HG03159 (cell line): ENCODE measurements around the gene ATRN.

Experiments
- ATAC-seq: cut with Tn5 transposase; IDR thresholded peaks from one replicate; pipeline ENCODE4 v1.9.1; 2021; ENCODE audit warnings: mild to moderate bottlenecking, moderate library complexity; ENCODE audit not compliant: unreplicated experiment

Gene ATRN

GRCh38 chr20:3653921-3654320, 183.1 kb downstream of the ATRN start:
- no peak for ATAC-seq

DNA sequence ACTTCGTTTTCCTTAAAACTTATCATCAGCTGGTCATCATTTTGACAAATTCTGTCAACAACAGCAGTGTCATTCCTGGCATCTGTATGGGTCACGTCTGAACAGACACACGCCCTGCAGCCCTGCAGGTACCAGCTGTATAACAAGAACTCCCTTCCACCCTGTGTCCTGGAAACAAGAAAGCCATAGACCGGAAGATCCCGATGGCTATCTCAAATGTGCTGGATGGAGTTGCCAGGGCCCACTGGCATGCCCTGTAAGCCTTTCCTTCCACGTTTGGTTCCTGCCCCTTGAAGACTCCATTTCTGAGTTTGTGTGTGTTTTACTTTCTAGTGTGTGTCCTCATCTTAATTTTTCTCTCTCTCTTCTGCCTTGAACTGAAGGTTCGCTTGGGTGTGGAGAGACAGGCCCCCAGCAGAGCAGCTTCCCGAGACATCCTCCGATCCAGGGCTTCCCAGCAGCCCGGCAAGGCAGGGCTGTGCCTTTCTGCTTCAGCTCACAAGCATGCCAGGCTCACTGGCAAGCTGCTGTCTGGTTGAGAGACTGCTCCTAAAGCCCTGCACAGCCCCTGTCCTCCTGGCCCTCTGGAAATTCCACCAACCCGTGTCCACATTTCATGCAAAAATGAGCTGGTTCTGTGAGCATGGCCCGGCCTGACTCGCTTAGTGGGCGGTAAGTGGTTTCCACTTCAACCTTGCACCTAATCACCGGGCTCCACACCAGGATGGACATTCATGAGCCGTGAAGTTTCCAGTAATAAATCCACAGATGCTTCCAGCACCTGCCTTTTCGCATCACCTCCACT, 183.7 kb downstream of the ATRN start:
- no peak for ATAC-seq

- ATAC-seq: no peak
Measured at GRCh38 chr20:3655131-3655405, 184.2 kb downstream of the ATRN start.

DNA sequence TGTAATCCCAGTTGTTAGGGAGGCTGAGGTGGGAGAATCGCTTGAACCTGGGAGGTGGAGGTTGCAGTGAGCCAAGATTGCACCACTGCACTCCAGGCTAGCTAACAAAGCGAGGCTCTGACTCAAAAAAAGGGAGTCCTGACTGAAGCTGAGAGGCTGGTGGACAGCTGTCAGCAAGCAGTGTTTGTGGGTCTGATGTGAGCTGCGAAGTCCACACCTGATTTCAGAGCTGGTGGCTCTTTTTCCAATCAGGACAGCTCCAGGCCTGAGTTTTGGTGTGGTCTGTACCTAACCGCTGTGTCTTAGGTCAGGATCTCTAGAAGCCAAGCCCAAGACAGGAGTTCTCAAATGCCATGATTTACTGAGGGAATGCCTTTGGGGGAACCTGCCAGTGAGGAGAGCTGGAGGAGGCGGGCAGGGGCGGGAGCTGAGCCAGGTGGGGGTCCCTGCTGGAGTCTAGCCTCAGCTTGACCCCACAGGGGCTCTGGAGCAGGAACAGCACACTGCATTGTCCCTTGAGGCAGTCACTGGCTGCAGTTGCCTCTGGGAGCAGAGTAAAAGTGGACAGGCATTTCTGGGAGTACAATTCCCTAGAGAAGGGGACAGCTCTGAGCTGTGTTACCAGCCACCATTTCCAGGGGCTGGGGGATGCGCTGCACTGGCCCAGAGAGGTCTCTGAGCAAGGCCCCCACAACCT, 187.3 kb downstream of the ATRN start:
- ATAC-seq: no peak

DNA sequence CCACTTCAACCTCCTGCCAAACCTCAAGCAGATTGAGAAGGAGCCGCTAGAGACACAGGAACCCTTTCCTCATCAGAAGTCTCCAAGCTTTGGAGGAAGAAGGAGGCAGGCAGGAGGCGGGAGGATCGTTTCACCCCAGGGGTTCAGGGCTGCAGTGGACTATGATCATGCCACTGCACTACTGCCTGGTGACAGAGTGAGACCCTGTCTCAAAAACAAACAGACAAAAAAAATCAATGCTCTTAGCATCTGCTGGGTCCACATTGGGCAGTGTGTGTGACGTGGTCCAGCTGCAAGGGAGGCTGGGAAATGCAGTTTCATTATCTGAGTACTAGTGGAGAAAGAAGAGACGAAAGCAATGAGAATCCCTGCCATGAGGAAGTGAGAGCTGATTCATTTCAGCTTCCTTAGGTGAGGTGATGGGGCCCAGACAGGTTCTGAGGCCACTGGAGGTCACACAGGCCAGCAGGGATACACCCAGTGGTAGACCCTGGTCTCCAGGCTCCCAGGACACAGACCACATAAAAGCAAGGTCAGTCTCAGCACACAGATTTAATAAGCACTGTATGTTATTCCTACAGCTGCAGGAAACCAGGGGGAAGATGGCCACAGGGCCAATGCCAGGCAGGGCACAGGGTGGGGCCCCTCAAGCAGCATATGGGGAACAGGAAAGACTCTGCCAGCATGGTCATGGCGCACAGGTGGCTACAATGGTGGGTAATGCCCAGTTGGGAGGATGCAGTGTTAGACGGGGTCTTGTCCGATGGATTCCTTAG, 188.1 kb downstream of the ATRN start:
- ATAC-seq: peak; percentile 91

DNA sequence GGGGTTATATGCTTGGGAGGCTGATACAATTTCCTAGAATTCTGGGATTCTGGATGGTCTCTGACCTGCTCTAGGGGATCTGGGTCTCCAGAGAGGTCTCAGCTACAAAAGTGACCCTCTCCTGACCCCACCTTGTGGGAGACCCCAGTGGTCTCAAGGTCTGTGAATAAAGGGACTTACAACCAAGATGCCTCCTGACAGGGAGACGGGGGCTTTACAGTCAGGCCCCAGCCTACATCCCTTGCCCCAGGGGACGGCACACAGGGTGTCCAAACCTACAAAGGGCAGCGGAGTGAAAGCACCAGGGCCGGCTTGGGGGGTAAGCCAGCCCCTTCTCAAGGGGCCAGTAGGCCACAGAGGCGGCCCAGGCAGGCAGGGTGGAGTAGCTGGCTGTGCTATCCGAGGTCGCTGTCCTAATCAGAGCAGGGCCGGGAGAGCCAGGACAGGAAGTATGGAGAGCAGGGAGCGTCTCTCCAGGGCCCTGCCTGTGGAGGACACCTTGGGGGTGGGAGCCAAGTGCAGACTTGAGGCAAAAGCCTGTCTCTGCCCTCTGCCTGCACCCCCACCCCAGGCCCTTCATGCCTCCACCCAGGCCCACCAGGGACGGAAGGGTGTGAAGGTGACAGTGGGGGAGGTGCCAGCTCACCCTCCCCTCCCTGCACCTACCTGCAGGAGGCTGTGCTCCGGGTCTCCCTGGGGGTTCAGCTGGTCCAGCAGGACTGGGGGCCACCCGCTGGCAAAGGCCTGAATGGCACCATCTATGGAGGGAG, 188.9 kb downstream of the ATRN start:
- ATAC-seq: no peak

DNA sequence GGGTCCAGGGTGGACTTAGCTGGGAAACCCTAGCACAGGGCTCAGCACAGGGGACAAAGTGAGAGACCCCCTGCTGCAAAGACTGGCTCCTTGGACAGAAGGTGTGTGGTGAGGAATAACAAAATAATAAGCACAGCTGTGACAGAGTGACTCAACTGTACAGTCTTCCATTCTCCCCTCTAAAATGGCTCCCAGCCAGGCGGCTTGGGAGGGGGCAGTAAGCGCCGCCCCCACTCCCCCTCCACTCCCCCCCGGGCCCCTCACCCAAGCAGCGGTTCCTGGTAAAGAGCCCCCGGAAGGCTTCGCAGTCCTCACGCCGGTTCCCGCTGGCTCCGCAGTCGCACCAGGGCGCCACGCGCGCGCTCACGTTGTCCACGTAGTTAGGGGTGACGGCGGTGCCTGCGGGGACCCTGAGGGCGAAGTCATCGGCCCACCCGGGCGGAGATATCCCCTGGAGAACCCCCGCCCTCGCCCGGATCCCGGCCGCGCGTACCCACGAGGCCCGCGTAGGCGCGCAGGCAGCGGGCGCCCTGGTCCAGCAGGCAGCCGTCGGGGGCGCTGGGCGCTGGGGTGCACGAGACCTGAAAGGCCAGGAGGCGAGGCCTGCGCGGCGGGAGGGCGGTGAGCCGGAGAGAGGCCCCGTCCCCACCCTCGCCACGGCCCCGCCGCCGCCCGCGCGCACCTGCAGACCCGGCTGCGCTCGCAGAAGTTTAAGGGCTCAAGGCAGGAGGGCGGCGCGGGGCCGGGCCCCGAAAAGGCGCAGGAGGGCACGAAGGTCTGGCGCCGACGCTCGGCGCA, 189.6 kb downstream of the ATRN start:
- ATAC-seq: no peak

DNA sequence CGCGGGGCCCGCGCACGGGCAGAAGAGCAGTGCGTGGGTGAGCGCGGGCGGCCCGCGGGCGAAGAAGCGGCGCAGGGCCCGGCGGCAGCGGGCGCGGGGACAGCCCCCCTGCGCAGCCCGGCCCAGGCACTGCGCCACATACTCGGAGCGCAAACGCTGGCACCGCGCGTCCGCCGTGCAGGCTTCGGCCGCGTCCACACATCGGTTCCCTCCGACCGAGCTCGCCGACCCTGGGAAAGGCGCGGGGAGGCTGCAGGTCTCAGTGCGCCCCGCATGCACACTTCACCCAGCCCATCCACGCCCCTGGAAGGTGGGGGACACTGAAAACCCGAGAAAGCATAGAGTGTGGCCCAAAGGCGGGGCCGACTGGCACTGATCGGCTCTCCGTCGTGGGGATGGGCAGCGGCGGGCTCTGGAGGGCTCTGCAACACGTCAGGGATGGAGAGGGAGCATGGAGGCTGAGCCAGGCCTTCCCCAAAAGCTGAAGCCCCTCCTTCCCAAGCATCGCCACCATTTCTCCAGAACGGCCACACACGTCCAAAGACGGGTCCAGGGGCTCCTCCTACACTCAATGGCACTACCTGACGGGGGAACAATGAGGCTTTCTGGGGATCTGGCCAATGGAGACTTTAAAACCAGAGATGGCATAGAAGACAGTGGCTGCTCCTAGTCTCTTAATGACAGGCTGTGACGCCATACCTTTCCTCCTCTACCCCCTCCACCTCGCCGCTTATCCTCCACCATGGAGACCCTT, 190.4 kb downstream of the ATRN start:
- ATAC-seq: no peak

DNA sequence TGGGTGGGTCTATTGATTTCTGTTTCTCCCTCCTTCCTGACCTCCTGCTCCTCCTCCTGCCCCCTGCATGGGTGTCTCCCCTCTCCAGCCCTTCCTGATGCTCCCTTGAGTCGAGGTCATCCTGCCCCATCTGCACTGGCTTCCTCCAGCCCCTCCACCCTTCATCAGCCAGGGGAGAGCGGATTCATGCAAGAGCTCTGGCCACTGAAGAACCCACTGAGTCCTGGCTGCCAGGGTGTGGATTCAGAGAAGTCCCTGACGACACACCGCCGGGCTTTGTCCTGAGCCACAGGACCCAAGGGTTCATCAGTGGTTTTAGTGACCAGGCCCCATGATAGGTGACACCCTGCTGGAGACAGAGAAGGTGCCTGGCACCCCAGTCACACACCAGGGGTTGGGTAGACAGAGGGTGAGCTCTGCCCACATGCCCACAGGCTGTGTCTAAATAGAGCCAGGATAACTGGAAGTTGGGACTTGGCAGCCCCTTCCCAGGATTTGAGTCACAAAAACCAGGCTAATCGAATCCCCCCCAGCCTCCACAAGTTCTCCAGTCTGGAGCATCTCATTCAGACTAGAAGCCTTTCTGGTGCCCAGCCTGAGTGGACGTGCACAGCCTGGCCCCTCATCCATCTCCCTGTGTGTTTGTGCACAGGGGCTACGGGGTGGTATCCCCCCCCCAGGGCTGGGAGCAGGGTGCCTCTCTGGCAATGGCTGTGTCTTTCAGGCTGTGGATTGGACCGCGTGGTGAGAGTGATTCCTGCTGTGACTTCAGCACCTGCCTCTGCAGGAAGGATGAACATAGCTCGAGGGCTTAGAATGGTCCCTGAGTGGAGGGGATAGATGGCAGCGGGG, 191.2 kb downstream of the ATRN start:
- ATAC-seq: no peak

GRCh38 chr20:3663031-3663701, 192.3 kb downstream of the ATRN start, which contains the start of gene GFRA4:
Gene GFRA4, minus strand, starts transcription at chr20:3663399. Its CDS starts 0 bp downstream, at chr20:3663399.
- no peak for ATAC-seq

DNA sequence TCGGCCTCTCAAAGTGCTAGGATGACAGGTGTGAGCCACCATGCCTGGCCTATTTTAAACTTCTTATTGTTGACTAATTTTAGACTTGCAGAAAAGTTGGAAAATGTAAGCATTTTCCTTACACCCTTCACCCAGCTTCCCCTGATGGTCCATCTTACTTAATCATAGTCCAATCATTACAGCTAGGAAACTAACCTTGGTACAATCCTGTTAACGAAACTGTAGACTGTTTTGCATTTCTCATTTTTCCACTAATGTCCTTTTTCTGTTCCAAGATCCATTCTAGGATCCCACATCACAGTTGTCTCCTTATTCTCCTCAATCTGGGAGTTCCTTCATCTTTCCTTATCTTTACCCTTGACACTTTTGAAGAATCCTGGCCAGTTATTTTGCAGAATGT, 193.0 kb downstream of the ATRN start:
- no peak for ATAC-seq

DNA sequence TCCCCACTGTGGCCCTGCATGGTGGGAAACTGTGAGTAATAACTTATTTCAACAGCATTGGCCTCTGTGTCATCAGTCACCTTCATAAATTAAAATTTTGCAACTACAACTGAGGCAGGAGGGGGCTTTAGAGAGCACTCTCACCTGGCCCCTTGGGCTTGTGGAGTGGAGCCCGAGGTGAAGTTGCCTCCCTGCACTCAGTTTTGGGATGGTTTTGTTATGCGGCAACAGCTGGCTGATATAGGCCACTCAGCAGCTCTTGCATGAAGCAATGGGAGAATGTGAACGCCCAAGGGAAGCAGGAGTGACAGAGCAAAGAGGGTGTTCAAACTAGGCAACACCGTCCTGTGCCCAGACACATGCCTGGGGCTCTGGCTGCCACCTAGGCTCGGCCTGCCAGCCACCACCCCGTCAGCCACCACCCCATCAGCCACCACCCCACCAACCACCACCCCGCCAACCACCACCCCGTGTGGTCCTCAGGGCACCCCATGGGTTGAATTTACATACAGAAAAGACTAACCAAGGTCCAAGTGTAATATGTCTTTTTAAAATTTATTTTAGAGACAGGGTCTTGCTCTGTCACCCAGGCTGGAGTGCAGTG, 196.7 kb downstream of the ATRN start:
- ATAC-seq: no peak

GRCh38 chr20:3669710-3670367, 199.0 kb downstream of the ATRN start:
- ATAC-seq: no peak

GRCh38 chr20:3670511-3670910, 199.7 kb downstream of the ATRN start:
- ATAC-seq: no peak

GRCh38 chr20:3670945-3671344, 200.1 kb downstream of the ATRN start:
- ATAC-seq: no peak

- no peak for ATAC-seq
Measured at GRCh38 chr20:3671986-3672546, 201.2 kb downstream of the ATRN start.
